ENCODE results near the gene LIN7A.

The LIN7A gene

GRCh38 chr12:80838708-80839107 lies 99.0 kb downstream of the LIN7A start:
- TF ChIP-seq CTCF (IDR thresholded peaks at IDR 0.05; ENCODE audit: insufficient read depth, low read length, poor library complexity, severe bottlenecking) = no peak
- no peak for TF ChIP-seq EZH2phosphoT487 (conservative IDR thresholded peaks at IDR 0.05; ENCODE audit: low read length)
- H3K9me3 ChIP-seq (ENCODE audit: insufficient read depth, low read length) = no peaks in the 10 kb centered on the region
- H3K4me2 ChIP-seq (ENCODE audit: low read depth, low read length, poor library complexity, severe bottlenecking) = no peak overlapping the region
- H3K36me3 ChIP-seq (ENCODE audit: low read length) = no peaks in the 10 kb centered on the region
- no peaks in the 10 kb centered on the region for H3F3A ChIP-seq (ENCODE audit: insufficient read depth)
- H4K20me1 ChIP-seq (ENCODE audit: low read depth, low read length) = no peaks in the 10 kb centered on the region
- H2AFZ ChIP-seq (ENCODE audit: low read depth, low read length, severe bottlenecking) = no peak overlapping the region
- H3K4me3 ChIP-seq (ENCODE audit: insufficient read depth, low read length, poor library complexity, severe bottlenecking) = no peak overlapping the region
- no peaks in the 10 kb centered on the region for H3K9me2 ChIP-seq (replicated peaks; ENCODE audit: insufficient read depth, low read length)
- no peaks in the 10 kb centered on the region for H3K27me3 ChIP-seq (ENCODE audit: low read length)
- H3K27ac ChIP-seq (ENCODE audit: low read depth, low read length) = no peak overlapping the region
- no peaks in the 10 kb centered on the region for H3K79me2 ChIP-seq (ENCODE audit: insufficient read depth, low read length)
- no peak overlapping the region for H3K9ac ChIP-seq (ENCODE audit: low read length)

GRCh38 chr12:80838024-80838658 lies 99.6 kb downstream of the LIN7A start:
- Histone ChIP-seq H3K36me3 (ENCODE audit: low read length) (no peaks in the 10 kb centered on the region), H3K27ac (ENCODE audit: low read depth, low read length) (no peak overlapping the region), H3K27me3 (ENCODE audit: low read length) (no peaks in the 10 kb centered on the region), H3K79me2 (ENCODE audit: insufficient read depth, low read length) (no peaks in the 10 kb centered on the region), H3K4me3 (ENCODE audit: insufficient read depth, low read length, poor library complexity, severe bottlenecking) (no peak overlapping the region), H3F3A (ENCODE audit: insufficient read depth) (no peaks in the 10 kb centered on the region), H3K9ac (ENCODE audit: low read length) (no peak overlapping the region), H4K20me1 (ENCODE audit: low read depth, low read length) (no peaks in the 10 kb centered on the region), H3K9me2 (replicated peaks; ENCODE audit: insufficient read depth, low read length) (no peaks in the 10 kb centered on the region), H2AFZ (ENCODE audit: low read depth, low read length, severe bottlenecking) (no peak overlapping the region), H3K4me2 (ENCODE audit: low read depth, low read length, poor library complexity, severe bottlenecking) (no peak overlapping the region), H3K9me3 (ENCODE audit: insufficient read depth, low read length) (no peaks in the 10 kb centered on the region)
- no peak for TF ChIP-seq EZH2phosphoT487 (conservative IDR thresholded peaks at IDR 0.05; ENCODE audit: low read length)
- TF ChIP-seq CTCF (IDR thresholded peaks at IDR 0.05; ENCODE audit: insufficient read depth, low read length, poor library complexity, severe bottlenecking) = no peak

- Histone ChIP-seq H2AFZ (ENCODE audit: low read depth, low read length, severe bottlenecking) (no peak overlapping the region), H3K36me3 (ENCODE audit: low read length) (no peaks in the 10 kb centered on the region), H3K9me2 (replicated peaks; ENCODE audit: insufficient read depth, low read length) (no peaks in the 10 kb centered on the region), H3K27ac (ENCODE audit: low read depth, low read length) (no peak overlapping the region), H4K20me1 (ENCODE audit: low read depth, low read length) (no peaks in the 10 kb centered on the region), H3K4me2 (ENCODE audit: low read depth, low read length, poor library complexity, severe bottlenecking) (no peak overlapping the region), H3K9me3 (ENCODE audit: insufficient read depth, low read length) (no peaks in the 10 kb centered on the region), H3K79me2 (ENCODE audit: insufficient read depth, low read length) (no peaks in the 10 kb centered on the region), H3K27me3 (ENCODE audit: low read length) (no peaks in the 10 kb centered on the region), H3K9ac (ENCODE audit: low read length) (no peak overlapping the region), H3F3A (ENCODE audit: insufficient read depth) (no peaks in the 10 kb centered on the region), H3K4me3 (ENCODE audit: insufficient read depth, low read length, poor library complexity, severe bottlenecking) (no peak overlapping the region)
- TF ChIP-seq CTCF (IDR thresholded peaks at IDR 0.05; ENCODE audit: insufficient read depth, low read length, poor library complexity, severe bottlenecking) = no peak
- TF ChIP-seq EZH2phosphoT487 (conservative IDR thresholded peaks at IDR 0.05; ENCODE audit: low read length) = no peak
Observed at GRCh38 chr12:80837342-80837978, 100.3 kb downstream of the LIN7A start.

Data from SU-DHL-6 (cell line).